Measurements from ENCODE around the gene SFMBT2.

SFMBT2 gene

DNA sequence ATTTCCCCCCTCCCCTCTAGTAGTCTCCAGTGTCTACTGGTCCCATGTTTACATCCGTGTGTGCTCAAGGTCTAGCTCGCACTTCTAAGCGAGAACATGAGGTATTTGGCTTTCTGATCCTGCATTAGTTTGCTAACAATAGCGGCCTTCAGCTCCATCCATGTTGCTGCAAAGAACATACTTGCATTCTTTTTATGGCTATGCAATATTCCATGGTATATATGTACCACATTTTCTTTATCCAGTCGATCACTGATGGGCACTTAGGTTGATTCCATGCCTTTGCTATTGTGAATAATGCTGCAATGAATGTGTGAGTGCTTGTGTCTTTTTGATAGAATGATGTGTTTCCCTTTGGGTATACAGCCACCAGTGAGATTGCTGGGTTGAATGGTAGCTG lies 160.6 kb downstream of the SFMBT2 start:
- Histone ChIP-seq H3K9me3 (ENCODE audit: insufficient read depth, low read depth, low read length) (no peaks in the 10 kb centered on the region), H3K4me3 (ENCODE audit: low read depth, low read length) (no peak overlapping the region), H3K9ac (ENCODE audit: low read length) (no peak overlapping the region), H3K27ac (ENCODE audit: low read depth, low read length) (no peak overlapping the region), H2AFZ (ENCODE audit: insufficient read depth, low read length, poor library complexity) (no peak overlapping the region), H3K27me3 (ENCODE audit: insufficient read depth, low read length) (no peaks in the 10 kb centered on the region), H4K12ac (ENCODE audit: low read depth, low read length) (no peak overlapping the region), H3K4me2 (ENCODE audit: low read length) (no peak overlapping the region), H3K18ac (ENCODE audit: low read length) (no peak overlapping the region), H2BK5ac (ENCODE audit: low read depth, low read length, poor library complexity) (no peak overlapping the region), H3K79me2 (ENCODE audit: control insufficient read depth, insufficient read depth, low read length, poor library complexity) (no peaks in the 10 kb centered on the region), H3K79me1 (ENCODE audit: low read length) (peaks cover 4% of the 10 kb centered on the region), H4K8ac (ENCODE audit: low read depth, low read length) (no peak overlapping the region), H3K23ac (ENCODE audit: low read length) (no peak overlapping the region), H3K14ac (ENCODE audit: low read length) (no peak overlapping the region), H2BK120ac (ENCODE audit: insufficient read depth, low read length, poor library complexity) (peak overlapping the region; percentile 43), H3K4ac (ENCODE audit: low read depth, low read length) (no peak overlapping the region), H4K91ac (ENCODE audit: low read depth, low read length) (no peak overlapping the region), H2AK5ac (ENCODE audit: low read length) (no peak overlapping the region), H3K36me3 (ENCODE audit: control insufficient read depth in 1 of 2, insufficient read depth in 2 of 2, low read length in 2 of 2) (peaks cover 0 to 2% of the 10 kb centered on the region in 2 experiments), H3K4me1 (ENCODE audit: control insufficient read depth in 1 of 2, insufficient read depth in 2 of 2, low read length in 2 of 2) (no peaks in the 10 kb centered on the region), H2BK12ac (ENCODE audit: low read length) (no peak overlapping the region)
- no peak for DNase-seq
- no CpG with 5 or more reads among the region's 5 CpGs for WGBS (ENCODE audit: extremely low coverage, insufficient coverage, insufficient read length)

DNA sequence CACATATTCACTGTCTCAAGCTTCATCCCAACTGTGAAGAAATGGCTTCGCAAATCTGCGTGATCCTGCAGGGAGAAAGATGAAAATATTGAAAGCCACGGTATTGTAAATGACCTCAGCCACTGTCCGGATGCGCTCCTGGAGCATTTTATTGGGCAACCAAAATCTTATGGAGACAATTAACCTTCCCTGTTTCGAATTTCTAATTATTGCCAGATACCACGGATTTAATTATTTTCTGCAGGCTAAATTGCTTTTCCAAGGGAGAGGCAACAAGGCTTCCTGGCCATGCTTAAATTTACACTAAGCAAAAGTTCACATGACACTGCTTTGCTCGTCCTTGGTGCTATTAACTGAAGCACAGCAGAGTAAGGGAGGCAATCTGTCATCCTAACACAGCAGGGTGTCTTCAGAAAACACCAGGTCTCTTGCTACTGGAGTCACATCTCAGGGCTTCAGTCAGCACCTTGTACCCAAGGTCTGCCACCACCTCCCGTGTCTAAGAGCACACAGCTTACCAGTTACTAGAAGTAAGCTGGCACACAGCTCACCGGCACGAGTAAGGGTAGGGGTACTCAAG lies 162.2 kb downstream of the SFMBT2 start:
- H2BK5ac ChIP-seq (ENCODE audit: low read depth, low read length, poor library complexity): no peak overlapping the region
- H3K9ac ChIP-seq (ENCODE audit: low read length): no peak overlapping the region
- DNase-seq: no peak
- no peaks in the 10 kb centered on the region for H3K4me1 ChIP-seq (ENCODE audit: control insufficient read depth in 1 of 2, insufficient read depth in 2 of 2, low read length in 2 of 2)
- H2AFZ ChIP-seq (ENCODE audit: insufficient read depth, low read length, poor library complexity): no peak overlapping the region
- H4K12ac ChIP-seq (ENCODE audit: low read depth, low read length): no peak overlapping the region
- no peak overlapping the region for H3K23ac ChIP-seq (ENCODE audit: low read length)
- H4K8ac ChIP-seq (ENCODE audit: low read depth, low read length): no peak overlapping the region
- no peak overlapping the region for H4K91ac ChIP-seq (ENCODE audit: low read depth, low read length)
- H3K14ac ChIP-seq (ENCODE audit: low read length): no peak overlapping the region
- H3K9me3 ChIP-seq (ENCODE audit: insufficient read depth, low read depth, low read length): no peaks in the 10 kb centered on the region
- H3K18ac ChIP-seq (ENCODE audit: low read length): no peak overlapping the region
- WGBS (ENCODE audit: extremely low coverage, insufficient coverage, insufficient read length): no CpG with 5 or more reads among the region's 11 CpGs
- H3K79me1 ChIP-seq (ENCODE audit: low read length): peaks cover 4% of the 10 kb centered on the region
- H3K4me3 ChIP-seq (ENCODE audit: low read depth, low read length): no peak overlapping the region
- no peak overlapping the region for H3K27ac ChIP-seq (ENCODE audit: low read depth, low read length)
- peaks cover 0 to 2% of the 10 kb centered on the region in 2 experiments for H3K36me3 ChIP-seq (ENCODE audit: control insufficient read depth in 1 of 2, insufficient read depth in 2 of 2, low read length in 2 of 2)
- H3K4me2 ChIP-seq (ENCODE audit: low read length): no peak overlapping the region
- no peaks in the 10 kb centered on the region for H3K79me2 ChIP-seq (ENCODE audit: control insufficient read depth, insufficient read depth, low read length, poor library complexity)
- no peak overlapping the region for H2BK12ac ChIP-seq (ENCODE audit: low read length)
- H3K4ac ChIP-seq (ENCODE audit: low read depth, low read length): no peak overlapping the region
- no peak overlapping the region for H2BK120ac ChIP-seq (ENCODE audit: insufficient read depth, low read length, poor library complexity)
- no peaks in the 10 kb centered on the region for H3K27me3 ChIP-seq (ENCODE audit: insufficient read depth, low read length)
- H2AK5ac ChIP-seq (ENCODE audit: low read length): no peak overlapping the region

DNA sequence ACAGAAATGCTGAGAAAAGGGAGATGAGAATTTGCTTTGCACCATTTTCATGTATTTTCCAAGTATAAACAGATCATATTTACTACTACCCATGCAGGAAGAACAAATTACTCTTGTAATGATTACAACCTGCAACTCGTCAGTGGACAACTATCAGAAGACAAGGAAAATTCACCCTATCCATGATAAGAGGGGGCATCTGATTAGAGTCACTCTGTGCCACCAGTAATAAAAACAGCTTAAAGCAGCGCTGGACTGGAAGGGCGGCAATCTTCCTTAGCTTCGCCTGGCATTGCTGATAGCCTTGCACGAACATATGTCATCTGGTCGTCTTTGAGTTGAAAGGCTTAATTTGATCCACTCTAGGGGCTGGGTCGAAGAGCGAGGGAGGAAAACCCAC lies 162.7 kb downstream of the SFMBT2 start:
- no CpG with 5 or more reads among the region's 8 CpGs for WGBS (ENCODE audit: extremely low coverage, insufficient coverage, insufficient read length)
- no peak overlapping the region for H2AFZ ChIP-seq (ENCODE audit: insufficient read depth, low read length, poor library complexity)
- no peak overlapping the region for H3K27ac ChIP-seq (ENCODE audit: low read depth, low read length)
- H3K4me1 ChIP-seq (ENCODE audit: control insufficient read depth in 1 of 2, insufficient read depth in 2 of 2, low read length in 2 of 2): no peaks in the 10 kb centered on the region
- H3K4me2 ChIP-seq (ENCODE audit: low read length): no peak overlapping the region
- H3K9me3 ChIP-seq (ENCODE audit: insufficient read depth, low read depth, low read length): no peaks in the 10 kb centered on the region
- H4K91ac ChIP-seq (ENCODE audit: low read depth, low read length): no peak overlapping the region
- DNase-seq: no peak
- H2AK5ac ChIP-seq (ENCODE audit: low read length): no peak overlapping the region
- H3K79me2 ChIP-seq (ENCODE audit: control insufficient read depth, insufficient read depth, low read length, poor library complexity): no peaks in the 10 kb centered on the region
- H3K27me3 ChIP-seq (ENCODE audit: insufficient read depth, low read length): no peaks in the 10 kb centered on the region
- no peak overlapping the region for H3K4me3 ChIP-seq (ENCODE audit: low read depth, low read length)
- H3K18ac ChIP-seq (ENCODE audit: low read length): no peak overlapping the region
- no peak overlapping the region for H3K4ac ChIP-seq (ENCODE audit: low read depth, low read length)
- no peak overlapping the region for H2BK12ac ChIP-seq (ENCODE audit: low read length)
- peaks cover 3% of the 10 kb centered on the region for H3K79me1 ChIP-seq (ENCODE audit: low read length)
- H4K8ac ChIP-seq (ENCODE audit: low read depth, low read length): no peak overlapping the region
- H2BK5ac ChIP-seq (ENCODE audit: low read depth, low read length, poor library complexity): no peak overlapping the region
- no peak overlapping the region for H3K9ac ChIP-seq (ENCODE audit: low read length)
- peaks cover 0 to 2% of the 10 kb centered on the region in 2 experiments for H3K36me3 ChIP-seq (ENCODE audit: control insufficient read depth in 1 of 2, insufficient read depth in 2 of 2, low read length in 2 of 2)
- no peak overlapping the region for H3K14ac ChIP-seq (ENCODE audit: low read length)
- no peak overlapping the region for H3K23ac ChIP-seq (ENCODE audit: low read length)
- H4K12ac ChIP-seq (ENCODE audit: low read depth, low read length): no peak overlapping the region
- no peak overlapping the region for H2BK120ac ChIP-seq (ENCODE audit: insufficient read depth, low read length, poor library complexity)

DNA sequence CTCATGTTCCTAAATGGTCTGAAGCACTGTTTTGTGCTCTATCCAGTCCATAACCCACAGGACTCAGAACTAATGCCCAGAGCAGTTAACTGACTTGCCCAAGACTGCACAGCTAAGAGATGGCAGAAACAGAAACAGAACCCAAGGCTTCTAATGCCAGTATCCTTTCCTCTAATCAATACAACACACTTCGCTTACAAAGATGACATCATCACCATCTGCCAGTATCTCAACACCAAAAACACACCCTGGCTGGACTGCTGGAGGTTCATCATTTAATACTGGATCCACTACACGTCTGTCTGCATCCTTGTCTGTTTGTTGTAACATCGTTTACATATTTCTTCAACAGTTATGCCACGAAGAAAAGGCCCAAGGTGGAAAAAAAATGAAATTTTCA lies 165.3 kb downstream of the SFMBT2 start:
- H3K4me3 ChIP-seq (ENCODE audit: low read depth, low read length): no peak overlapping the region
- H3K9ac ChIP-seq (ENCODE audit: low read length): no peak overlapping the region
- no peak overlapping the region for H3K14ac ChIP-seq (ENCODE audit: low read length)
- no peak overlapping the region for H4K8ac ChIP-seq (ENCODE audit: low read depth, low read length)
- no peak overlapping the region for H2BK5ac ChIP-seq (ENCODE audit: low read depth, low read length, poor library complexity)
- no peak overlapping the region for H3K23ac ChIP-seq (ENCODE audit: low read length)
- no peak overlapping the region for H3K18ac ChIP-seq (ENCODE audit: low read length)
- no peak overlapping the region for H3K27ac ChIP-seq (ENCODE audit: low read depth, low read length)
- no peak overlapping the region for H3K4me2 ChIP-seq (ENCODE audit: low read length)
- no peaks in the 10 kb centered on the region for H3K79me1 ChIP-seq (ENCODE audit: low read length)
- H4K12ac ChIP-seq (ENCODE audit: low read depth, low read length): no peak overlapping the region
- 100% methylated on average over 1 of the region's 4 CpGs for WGBS (ENCODE audit: extremely low coverage, insufficient coverage, insufficient read length)
- no peaks in the 10 kb centered on the region for H3K4me1 ChIP-seq (ENCODE audit: control insufficient read depth in 1 of 2, insufficient read depth in 2 of 2, low read length in 2 of 2)
- H3K9me3 ChIP-seq (ENCODE audit: insufficient read depth, low read depth, low read length): no peaks in the 10 kb centered on the region
- no peaks in the 10 kb centered on the region for H3K27me3 ChIP-seq (ENCODE audit: insufficient read depth, low read length)
- H2AK5ac ChIP-seq (ENCODE audit: low read length): no peak overlapping the region
- no peak overlapping the region for H3K4ac ChIP-seq (ENCODE audit: low read depth, low read length)
- no peak overlapping the region for H2AFZ ChIP-seq (ENCODE audit: insufficient read depth, low read length, poor library complexity)
- H3K79me2 ChIP-seq (ENCODE audit: control insufficient read depth, insufficient read depth, low read length, poor library complexity): no peaks in the 10 kb centered on the region
- H2BK120ac ChIP-seq (ENCODE audit: insufficient read depth, low read length, poor library complexity): no peak overlapping the region
- H2BK12ac ChIP-seq (ENCODE audit: low read length): no peak overlapping the region
- peaks cover 0 to 2% of the 10 kb centered on the region in 2 experiments for H3K36me3 ChIP-seq (ENCODE audit: control insufficient read depth in 1 of 2, insufficient read depth in 2 of 2, low read length in 2 of 2)
- DNase-seq: no peak
- H4K91ac ChIP-seq (ENCODE audit: low read depth, low read length): no peak overlapping the region

Data from trophoblast cell (in vitro differentiated cells and primary cell).